HUDEP-2 (cell line): ENCODE results near the gene VPS16.

Source experiments
- DNase-seq, 76 experiments: peaks; one replicate each; lab custom pipeline; 2025; ENCODE audit not compliant: unreplicated experiment in 76 of 76; lab: John Stamatoyannopoulos, UW

Gene VPS16

DNA sequence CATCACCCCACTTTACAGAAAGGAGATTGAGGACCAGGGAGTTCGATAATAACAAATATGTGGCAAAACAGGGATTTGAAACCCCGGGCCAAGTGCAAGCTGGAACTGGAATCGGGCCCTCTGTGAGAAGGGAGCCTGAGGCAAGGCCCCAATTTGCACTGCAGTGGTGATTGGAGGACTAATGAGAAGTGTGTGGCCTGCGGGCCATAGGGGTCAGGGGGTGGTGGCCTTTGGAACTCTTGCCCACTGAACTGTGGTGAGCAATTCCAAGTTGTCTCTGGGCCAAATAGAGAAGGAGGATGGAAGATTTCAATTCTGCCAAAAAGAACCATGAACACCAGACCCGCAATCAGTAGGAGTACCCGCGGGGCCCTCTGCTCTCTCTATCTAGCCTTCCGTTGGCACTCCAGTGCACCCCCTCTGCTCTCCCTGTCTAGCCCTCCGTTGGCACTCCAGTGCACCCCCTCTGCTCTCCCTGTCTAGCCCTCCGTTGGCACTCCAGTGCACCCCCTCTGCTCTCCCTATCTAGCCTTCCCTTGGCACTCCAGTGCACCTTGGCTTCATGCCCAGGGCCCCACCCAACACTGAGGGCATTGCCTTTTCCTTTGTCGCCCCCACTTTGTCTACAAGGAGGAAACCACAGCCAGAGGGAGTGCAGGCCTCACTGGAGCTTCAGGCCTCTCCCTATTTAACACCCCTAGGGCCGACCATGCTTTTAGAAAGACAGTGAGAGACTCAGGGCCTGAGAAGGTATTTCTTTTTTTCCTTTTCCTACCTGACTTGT is 26.7 kb downstream of the VPS16 start:
- peak in 75 of 76 experiments; percentile 17 to 97 (median 81) for DNase-seq

DNA sequence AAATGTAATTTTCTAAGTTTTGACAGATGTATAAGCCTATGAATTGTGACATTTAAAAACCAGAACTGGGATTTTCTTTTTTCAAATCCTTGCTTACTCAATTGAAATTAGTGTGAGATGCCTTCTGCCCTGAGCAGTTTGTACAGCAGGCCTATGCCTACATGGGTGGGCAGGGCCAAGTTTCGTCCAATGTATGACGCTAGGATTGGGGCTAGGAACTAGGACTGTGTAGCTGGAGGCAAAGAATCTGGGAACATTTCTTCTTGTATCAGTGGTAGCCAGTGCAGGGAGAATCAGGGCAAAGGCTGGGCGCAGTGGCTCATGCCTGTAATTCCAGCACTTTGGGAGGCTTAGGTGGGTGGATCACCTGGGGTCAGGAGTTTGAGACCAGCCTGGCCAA is 28.8 kb downstream of the VPS16 start:
- no peak for DNase-seq

DNA sequence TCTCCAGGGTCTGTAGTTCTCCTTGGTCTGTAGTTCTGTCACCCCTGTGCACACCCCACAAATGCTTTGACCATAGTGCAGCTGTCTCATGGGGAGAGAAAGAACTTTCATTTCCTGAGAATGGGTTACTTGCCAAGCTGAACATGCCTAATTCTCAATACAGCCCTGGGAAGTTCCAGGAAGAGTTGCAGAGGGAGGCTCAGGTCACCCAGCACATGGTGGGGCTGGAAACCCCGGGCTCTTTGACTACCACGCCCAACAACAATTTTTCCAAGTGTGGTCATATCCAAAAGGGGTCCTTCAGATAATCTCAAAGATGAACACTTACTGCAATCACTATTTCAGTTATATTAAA is 30.5 kb downstream of the VPS16 start:
- DNase-seq: peak in 18 of 76 experiments; percentile 3 to 50 (median 25)

DNA sequence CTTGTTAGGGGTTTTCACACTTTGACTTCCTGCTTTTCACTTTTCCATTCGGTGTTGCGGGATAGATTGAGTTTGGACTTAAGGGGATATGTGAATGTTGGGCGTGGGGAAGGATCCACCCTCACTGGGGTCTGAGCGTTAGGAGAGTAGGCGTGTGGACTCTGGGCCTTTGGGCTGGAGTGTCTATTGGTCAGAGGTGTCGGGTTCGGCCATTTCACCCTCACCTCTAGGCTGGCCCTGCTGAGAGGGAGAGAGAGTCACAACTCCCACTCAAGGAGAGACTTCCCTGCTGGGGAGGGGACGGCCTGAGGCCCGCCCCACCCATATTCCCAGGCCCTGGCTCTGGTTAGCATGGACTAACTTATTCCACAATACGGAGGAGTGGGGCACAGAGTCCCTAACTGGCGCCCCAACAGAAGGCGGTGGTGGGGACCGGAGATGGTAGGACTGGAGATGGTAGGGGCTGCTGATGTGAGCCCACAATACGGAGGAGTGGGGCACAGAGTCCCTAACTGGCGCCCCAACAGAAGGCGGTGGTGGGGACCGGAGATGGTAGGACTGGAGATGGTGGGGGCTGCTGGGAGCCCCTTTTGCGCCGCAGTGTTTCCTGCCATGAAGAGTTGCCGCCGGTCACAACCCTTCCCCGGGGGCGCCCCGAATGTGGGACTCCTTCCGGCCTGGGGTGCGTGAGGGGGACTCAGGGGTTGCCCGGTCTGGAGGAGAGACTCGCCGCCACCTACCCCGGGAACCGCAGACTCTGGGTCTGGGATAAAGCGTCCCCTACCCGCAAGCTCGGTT is 31.3 kb downstream of the VPS16 start:
- peak in 2 of 76 experiments; percentile 9 to 16 for DNase-seq

DNA sequence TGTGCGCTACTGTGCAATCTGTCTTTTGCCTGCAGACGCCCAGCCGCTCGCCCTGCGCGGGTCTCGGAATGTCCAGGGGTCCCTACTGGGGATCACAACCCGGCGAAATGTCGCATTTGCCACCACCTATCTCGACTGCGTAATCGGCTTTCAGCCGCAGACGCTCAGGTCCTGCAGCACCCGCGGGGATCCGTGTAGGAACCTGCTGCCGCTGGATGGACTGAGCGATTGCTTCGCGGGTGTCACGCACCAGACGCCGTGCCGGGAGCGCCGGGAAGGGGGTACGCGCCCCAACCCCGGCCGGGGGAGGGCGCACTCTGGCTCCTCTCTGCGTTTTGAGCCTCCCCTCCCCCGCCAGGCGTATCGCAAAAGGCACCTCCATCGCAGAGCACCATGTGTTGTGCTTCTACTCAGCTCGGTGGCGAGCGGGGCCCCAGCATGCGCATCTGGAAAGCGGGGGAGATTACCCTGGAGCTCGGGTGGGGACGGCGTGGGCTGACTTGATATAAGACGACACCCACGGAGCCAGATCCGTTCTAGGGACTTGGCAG is 32.0 kb downstream of the VPS16 start:
- peak in 74 of 76 experiments; percentile 36 to 92 (median 77) for DNase-seq

DNA sequence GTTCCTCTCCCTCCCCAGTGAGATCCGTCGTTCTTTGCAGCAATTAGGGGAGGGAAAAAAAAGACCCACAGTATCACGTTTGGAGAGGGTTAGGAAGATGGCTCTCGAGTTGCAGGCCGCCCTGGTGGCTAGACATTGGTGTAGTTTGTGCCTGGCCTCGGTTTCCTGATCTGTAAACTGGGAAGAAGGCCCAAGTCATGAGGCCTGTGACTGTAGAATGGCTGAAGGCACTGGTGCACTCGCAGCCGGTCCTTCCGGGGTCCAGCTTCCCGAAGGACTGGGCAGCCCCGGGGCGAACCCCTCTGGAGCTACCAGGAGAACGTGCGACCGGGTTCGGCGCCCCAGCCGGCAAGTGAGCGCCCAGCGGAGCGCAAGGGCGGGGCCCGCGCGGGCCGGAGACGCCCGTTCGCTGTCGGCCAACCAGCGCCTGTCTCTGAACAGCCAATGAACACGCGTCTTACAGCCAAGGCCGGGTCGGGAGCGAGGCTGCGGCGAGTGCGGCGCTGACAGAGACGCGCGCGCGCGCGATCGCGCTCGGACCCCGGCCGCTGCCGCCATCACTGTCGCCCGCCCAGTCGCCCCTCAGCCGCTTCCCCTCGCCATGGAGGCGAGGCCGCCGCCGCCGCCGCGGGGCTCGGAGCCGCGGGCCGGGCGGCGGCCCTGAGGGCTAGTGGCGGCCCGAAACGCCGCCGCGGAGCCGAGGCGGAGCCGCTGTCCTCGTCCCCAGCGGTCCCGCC is 32.6 kb downstream of the VPS16 start, which contains the start of gene PTPRA:
Gene PTPRA, plus strand, starts transcription at position 472 of the 737 bp plus-strand sequence. CDS start 90,797 bp downstream, outside the sequence.
- peak in 75 of 76 experiments; percentile 47 to 95 (median 87) for DNase-seq

DNA sequence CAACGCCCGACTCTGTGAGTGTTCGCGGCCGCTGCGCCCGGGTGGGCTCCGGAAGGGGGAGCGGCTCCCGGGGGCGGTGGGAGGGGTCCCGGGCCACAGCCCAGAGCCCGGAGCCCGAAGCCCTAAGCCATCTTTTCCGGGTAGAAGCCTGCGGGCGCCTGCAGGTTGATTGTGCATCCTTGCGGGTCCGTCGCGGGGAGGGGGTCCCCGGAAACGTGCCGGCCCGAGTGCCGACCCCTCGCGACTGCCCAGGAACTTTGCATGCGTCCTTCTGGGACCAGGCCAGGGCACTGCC is 33.1 kb downstream of the VPS16 start:
- DNase-seq: peak in 5 of 76 experiments; percentile 22 to 62 (median 42)

DNA sequence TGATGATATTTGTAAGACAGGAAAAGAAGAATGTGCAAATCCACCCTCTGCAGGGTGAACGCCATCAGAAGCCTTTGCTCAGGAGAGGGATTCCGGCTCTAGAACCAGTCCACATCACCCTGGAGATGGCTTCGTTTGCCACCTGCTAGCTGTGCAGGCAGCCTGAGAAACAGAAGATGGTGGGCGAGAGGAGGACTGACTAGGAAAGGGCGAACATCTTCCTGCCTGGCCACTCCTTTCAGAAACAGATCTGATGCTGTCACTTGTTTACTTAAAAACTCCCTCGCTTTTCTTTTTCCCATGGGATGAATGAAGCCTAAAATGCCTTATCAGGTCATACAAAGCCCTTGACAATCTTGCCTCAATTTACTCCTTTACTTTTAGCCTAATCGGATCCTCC is 33.9 kb downstream of the VPS16 start:
- DNase-seq: peak in 4 of 76 experiments; percentile 3 to 18 (median 11)

DNA sequence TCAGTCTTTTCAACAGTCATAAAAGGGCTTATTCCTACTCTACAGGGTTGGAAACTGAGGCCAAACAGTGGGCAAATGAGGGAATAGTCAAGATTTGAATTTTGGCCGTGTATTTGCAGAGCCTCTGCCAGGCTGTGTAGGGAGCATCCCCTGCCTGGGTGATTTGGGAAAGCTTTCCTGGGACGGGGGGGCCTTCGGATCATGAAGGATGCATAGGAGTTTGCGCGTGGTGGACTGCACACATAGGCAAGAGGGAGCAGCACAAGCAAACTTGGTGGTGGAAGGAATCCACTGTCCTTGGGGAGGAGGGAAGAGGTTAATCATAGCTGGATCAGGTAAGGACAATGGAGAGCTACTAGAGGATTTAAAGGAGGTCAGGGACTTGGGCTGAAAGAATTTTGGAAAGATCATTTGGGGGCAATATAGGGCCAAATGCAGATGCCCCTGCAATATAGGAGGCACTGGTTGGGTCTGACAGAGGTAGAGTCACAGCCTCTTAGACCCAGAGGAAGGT is 35.2 kb downstream of the VPS16 start:
- no peak for DNase-seq

DNA sequence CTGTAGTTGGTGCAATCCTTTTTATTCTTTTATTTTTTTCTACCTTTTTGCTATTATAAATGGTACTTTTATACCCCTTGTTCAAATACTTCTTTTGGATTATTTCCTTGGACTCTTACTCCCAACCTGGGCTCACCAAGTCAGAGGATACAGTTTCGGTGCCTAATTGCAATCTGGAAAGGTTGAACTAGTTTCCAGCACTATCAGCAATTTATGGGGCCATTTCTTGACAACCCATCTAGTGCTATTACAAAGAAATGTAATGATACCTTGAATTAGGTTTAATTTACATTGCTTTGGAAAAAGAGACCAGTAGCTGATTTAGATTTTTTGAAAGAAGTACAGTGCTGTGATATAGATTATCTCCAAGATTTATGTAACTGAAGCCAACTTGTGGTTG is 38.0 kb downstream of the VPS16 start:
- no peak for DNase-seq

DNA sequence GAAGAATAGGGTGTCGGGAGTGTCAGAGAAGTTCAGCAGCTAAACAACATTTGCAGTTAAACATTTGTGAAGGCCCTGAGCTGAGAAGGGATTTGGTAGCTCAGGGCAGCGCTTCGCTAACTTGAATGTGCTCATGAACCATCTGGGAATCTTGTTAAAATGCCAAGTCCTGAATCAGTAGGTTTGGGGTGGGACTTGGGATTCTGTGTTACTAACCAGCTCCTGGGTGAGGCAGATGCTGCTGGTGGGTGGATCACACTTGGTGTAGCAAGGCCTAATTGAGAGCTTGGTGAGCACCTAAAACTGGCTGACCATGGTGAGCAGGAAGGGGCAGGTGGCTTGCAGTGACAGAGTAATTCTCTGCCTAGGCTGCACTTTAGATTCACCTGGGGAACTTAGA is 38.6 kb downstream of the VPS16 start:
- no peak for DNase-seq

DNA sequence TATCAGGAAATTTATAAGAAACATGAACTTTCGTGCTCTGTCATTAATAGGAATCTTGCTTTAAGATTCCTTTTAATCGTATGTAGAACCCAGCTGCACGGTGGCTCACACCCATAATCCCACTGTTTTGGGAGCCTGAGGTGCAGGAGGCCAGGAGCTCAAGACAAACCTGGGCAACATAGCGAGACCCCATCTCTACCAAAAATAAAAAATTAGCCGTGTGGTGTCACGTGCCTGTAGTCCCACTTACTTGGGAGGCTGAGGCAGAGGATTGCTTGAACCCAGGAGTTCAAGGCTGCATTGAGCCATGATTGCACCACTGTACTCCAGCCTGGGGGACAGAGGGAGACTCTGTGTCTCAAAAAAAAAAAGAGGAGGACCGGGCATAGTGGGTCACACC is 40.1 kb downstream of the VPS16 start:
- DNase-seq: no peak

DNA sequence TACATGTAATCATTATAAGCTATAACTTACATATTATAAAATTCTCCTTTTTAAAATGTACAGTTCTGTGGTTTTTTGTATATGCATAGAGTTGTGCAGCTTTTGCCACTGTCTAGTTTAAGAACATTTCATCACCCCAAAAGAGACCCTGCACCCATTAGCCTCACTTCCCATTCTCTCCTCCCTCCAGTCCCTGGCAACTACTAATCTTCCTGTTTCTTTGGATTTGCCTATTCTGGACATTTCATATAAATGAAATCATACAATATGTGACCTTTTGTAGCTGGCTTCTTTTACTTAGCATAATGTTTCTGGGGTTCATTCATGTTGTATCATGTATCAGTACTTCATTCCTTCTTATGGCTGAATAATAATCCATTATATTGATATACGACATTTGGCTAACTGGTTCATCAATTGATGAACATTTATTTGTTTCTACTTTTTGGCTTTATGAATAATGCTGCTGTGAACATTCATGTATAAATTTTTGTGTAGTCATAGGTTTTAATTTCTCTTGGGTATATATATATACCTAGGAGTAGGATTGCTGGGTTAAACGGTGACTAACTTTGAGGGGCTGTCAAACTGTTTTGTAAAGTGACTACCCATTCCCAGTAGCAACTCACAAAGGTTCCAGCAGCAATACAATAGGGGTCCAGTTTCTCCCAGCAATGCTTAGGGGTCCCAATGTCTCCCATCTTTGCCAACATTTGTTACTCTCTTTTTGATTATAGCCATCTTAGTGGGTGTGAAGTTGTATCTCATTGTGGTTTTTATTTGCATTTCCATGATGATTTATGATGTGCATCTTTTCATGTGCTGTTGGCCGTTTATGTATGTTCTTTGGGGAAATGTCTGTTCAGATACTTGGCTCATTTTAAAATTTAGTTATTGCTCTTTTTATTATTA is 43.4 kb downstream of the VPS16 start:
- DNase-seq: no peak

DNA sequence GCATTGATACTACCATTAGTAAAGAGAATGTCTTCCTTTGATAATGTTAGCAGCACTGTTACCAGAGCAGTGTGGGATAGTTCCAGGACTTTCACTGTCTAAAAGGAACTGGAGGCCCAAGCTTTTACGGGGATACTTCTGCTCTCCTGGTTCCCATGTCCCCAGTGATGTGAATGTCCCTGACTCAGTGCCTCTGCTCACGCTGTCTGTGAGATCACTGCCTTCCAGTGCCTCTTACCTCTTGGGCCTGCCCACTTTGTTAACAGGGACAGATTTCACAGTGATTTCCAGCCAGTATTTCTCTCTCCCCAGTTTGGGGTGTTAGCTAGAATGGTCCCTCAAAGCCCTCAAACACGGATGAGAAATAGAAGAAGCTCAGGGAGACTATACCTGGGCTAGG is 47.2 kb downstream of the VPS16 start:
- no peak for DNase-seq

DNA sequence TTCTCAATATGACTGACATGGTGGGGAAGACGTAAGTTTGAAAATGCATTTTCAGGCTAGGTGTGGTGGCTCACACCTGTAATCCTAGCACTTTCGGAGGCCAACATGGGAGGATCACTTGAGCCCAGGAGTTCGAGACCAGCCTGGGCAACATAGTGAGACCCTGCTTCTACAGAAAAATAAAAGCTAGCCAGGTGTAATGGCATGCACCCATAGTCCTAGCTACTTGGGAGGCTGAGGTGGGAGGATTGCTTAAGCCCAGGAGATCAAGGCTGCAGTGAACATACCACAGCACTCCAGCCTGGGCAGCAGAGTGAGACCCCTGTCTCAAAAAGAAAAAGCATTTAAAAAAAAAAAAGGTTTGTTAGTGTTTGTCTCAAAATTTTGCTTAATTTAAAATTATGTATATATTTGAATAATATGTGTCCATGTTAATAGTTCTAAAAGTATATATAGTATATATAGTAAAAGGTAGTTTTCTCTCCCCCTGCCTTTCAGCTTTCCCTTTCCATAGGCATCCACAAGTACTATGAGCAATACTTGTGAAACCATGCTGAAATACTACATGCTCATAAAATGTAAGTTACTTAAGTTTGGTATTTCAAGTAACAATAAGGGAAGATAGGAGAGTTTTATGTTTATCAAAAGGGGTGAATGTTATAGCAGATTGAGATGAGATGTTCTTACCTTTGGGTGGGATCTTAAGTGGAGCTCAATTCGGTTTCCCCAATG is 47.8 kb downstream of the VPS16 start:
- no peak for DNase-seq

DNA sequence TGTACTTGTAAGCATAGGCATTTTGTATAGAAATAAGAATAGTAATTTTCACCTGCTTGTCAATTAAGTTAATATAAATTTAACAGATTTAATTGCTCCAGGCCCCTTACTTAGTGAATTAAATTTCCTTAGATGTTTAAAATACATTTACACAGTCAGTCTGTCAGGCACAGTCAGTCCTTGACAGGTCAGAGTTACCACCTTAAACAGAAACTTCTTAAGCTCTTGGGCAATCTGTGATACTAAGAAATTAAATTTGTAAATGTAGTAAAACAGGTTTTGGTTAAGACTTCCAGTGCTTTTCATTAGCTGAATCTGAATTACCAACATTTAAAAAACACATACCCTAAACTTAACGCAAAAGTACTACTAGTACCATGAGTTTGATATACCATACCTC is 48.7 kb downstream of the VPS16 start:
- DNase-seq: no peak

DNA sequence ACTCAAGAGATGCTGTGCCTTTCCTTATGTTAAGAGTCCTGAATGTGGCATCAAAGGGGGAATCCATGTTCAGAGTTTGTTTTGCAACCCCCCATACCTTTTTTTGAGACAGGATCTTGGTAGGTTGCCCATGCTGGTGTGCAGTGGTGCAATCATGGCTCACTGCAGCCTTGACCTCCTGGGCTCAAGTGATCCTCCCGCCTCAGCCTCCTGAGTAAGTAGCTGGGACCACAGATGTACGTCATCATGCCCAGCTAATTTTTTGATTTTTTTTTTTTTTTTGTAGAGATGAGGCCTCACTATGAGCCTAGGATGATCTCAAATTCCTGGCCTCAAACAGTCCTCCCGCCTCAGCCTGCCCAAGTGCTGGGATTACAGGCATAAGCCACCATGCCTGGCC is 49.3 kb downstream of the VPS16 start:
- DNase-seq: no peak

DNA sequence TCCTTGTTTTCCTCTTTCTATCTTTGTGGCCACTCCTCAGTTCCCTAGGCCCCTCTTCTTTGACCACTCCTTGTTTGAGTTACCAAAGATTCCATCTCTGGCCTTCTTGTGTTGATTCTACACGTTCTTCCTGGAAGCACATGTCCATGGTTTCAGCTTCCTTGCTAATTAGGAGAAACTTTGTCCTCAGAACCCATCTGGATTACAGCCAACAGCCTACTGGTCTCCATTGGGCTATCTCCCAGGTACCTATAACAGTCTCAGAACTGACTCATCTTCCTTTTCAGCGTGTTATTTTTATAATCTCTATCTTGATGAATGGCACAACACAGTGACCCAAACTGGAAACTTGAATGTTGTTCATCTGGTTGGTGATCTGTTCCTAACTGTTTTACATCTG is 50.2 kb downstream of the VPS16 start:
- peak in 30 of 76 experiments; percentile 8 to 62 (median 28) for DNase-seq

DNA sequence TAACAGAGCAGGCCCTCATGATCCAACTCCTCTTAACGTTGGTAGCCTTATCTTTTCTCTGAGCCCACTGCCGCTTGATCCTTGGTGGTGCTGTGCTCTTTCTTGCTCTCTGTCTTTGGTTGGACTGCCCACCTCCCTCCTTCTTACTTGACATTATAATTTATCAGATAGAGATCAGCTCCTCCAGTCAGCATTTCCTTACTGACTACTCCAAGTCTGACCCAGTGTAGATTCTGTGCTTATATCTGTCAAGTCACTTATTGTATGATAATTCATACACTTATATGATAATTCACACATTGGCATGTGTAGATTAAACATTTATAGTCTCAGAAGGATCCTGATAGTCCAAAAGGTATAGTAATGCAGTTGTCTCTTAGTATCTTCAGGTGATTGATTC is 50.8 kb downstream of the VPS16 start:
- DNase-seq: peak in 3 of 76 experiments; percentile 10 to 18 (median 16)
